HG02642 (cell line): ENCODE results near the gene CHRNG.

Experiments
- ATAC-seq: cut with Tn5 transposase; IDR thresholded peaks from one replicate; pipeline ENCODE4 v1.9.1; 2021; ENCODE audit warnings: mild to moderate bottlenecking; ENCODE audit not compliant: unreplicated experiment, poor library complexity

The CHRNG gene

GRCh38 chr2:232573771-232574435, 34.4 kb downstream of the CHRNG start:
- no peak for ATAC-seq

DNA sequence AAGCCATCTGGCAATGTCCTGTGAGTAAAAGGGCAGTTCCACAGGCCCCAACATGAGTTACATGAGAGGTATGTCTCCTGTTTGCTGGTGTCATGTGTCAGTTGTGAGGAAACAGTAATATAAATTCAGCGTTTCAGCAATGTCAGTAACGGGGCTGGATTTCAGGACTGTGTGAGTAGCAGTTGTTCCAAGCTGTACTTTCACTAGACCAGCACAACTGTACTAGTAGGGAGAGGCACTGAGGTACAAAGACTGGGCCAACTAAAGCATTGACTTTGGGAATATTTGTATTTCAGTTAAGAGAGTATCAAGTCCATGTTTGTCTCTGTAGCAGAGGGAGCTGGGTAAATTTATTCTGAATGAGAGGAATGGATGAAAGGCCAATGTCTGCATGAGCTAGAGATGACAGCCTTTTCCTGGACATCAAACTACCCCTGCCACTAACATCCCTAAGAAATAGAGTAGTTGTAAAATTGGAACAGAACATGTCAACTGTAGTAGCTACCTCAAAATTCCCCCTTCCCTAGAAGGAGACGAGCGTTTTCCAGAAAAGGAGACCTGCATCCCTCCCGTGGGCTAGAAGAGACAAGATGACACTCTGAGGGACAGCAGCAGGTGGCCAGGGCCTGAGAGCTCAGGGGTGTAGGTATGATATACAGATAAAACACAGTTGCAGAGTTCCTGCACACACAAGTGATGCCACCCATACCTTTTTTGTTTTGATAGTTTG, 35.3 kb downstream of the CHRNG start:
- no peak for ATAC-seq

GRCh38 chr2:232575404-232575746, 35.9 kb downstream of the CHRNG start:
- ATAC-seq = no peak

DNA sequence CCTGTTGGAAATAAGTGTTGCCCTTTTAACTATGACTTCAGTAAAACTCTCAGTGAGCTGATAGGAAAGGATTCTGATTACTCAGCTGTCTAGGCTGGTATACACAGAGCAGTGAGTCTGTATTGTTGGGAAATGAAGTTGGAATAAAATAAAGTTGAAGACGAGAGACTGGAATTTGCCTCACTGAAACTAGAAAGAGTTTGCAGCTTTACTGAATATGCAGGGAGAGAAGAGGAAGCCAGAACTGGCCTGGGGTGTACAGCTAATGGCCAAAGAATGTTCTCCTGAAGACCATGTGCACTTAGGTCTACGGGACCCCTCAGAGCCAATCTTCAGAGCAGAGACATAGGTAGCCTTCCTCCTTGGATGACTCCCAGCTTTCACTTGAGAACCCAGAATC, 37.5 kb downstream of the CHRNG start:
- ATAC-seq = no peak

- no peak for ATAC-seq
These were observed 38.3 kb downstream of the CHRNG start for GRCh38 chr2:232577841-232578240.

- ATAC-seq = no peak
These were observed 39.1 kb downstream of the CHRNG start for GRCh38 chr2:232578626-232579025.

GRCh38 chr2:232580648-232580981, 41.1 kb downstream of the CHRNG start:
- no peak for ATAC-seq

DNA sequence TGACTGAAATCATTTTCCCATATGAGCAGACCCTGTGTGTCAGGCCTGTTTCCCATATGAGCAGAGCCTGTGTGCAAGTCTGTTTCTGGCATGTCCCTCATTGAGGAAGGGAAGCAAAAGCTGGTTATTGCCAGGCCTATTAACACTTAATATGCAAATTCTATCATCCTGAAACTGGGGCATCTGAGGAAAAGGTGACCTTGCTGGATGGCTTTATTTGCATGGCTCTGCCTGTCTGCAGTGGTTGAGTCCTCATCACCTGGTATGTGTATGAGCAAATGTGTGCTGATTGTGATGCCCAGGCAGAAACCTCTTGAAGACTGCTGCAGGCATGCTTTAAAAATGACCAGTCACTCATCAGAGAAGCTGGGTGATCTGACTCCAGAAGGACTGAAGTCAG, 42.2 kb downstream of the CHRNG start:
- no peak for ATAC-seq

DNA sequence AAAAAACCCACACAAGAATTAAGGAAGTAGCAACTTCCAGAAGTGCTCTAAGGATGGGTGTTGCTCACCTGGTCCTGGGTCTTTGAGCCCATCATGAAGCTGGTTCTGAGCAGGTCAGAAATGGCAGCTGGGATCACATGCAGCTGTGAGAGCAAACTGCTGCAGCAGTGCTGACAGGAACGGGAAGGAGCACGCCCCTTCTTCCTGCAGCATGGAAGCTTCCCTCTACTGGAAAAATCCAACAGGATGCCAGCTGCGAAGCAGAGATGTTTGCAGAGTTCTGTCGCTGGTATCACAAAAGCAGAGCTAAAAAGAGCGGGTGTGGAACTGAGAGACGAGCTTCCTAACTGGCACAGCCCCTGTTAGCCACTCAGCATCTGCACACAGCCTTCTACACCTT, 44.7 kb downstream of the CHRNG start:
- ATAC-seq = no peak

GRCh38 chr2:232586943-232587505, 47.5 kb downstream of the CHRNG start:
- no peak for ATAC-seq

DNA sequence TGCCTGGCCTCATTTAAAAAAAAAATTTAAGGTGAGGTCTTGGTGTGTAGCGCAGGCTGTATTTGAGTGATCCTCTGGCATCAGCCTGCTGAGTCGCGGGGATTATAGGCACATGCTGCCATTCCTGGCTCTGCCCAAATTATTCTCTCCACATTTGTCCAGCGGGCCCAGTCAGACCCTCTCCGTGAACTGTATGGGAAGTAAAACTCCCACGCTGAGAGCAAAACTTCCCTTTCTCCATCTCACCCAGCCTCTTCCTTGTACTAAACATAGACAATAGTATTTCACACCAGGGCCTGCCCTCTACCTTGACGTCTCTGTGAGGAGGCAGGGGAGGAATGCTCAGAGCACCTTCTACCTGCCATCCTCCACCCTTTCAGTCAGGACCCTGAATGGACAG, 48.0 kb downstream of the CHRNG start:
- ATAC-seq = no peak

GRCh38 chr2:232588031-232588430, 48.5 kb downstream of the CHRNG start:
- ATAC-seq = no peak

- ATAC-seq = no peak
These were observed 49.4 kb downstream of the CHRNG start for GRCh38 chr2:232588680-232589585.

GRCh38 chr2:232592772-232593395, 53.4 kb downstream of the CHRNG start:
- no peak for ATAC-seq

- no peak for ATAC-seq
These were observed 54.5 kb downstream of the CHRNG start for GRCh38 chr2:232593982-232594381.
